HEK293 (cell line): Measurements from ENCODE around the gene MAP1LC3B2.
A peak's percentile ranks its signal among the peaks of the same experiment; 100 is the strongest.

Source experiments
- CTCF ChIA-PET: fragments of 350-600 bp; formaldehyde crosslinking; extraction: SDS; loops from one replicate; lab custom pipeline; 2021; ENCODE audit warnings: antibody characterized with exemption; lab: Yijun Ruan, JAX
- POLR2A ChIA-PET: fragments of 300-600 bp; formaldehyde crosslinking; extraction: SDS; loops from one replicate; lab custom pipeline; 2020; ENCODE audit warnings: antibody characterized with exemption, inconsistent platforms; lab: Yijun Ruan, JAX
- H3K27ac ChIP-seq: fragments of 200-500 bp; sonication (Bioruptor generic); 2 replicates; pipeline ENCODE4 v1.5.1; 2014; ENCODE audit warnings: low read depth, low read length, control low read depth, inconsistent platforms; ENCODE audit errors: extremely low read depth
- H3K36me3 ChIP-seq, 2 experiments: fragments of 200-500 bp in 1 of 2; sonication (Bioruptor generic) in 1 of 2; 1 replicate in 1 of 2; 2 replicates in 1 of 2; pipeline ENCODE4 v1.5.1; 2014 to 2017; ENCODE audit warnings: inconsistent platforms in 2 of 2, low read length in 2 of 2; ENCODE audit not compliant: control insufficient read depth in 2 of 2, insufficient read depth in 1 of 2
- H3K4me1 ChIP-seq: fragments of 200-500 bp; sonication (Bioruptor generic); 2 replicates; pipeline ENCODE4 v1.5.1; 2014; ENCODE audit warnings: mild to moderate bottlenecking, low read length, inconsistent platforms; ENCODE audit not compliant: control insufficient read depth, insufficient read depth
- H3K4me3 ChIP-seq: 2 replicates; pipeline ENCODE4 v1.5.1; 2011; ENCODE audit warnings: low read depth, mild to moderate bottlenecking, control low read depth, low read length, moderate library complexity
- H3K9me3 ChIP-seq: fragments of 200-500 bp; sonication (Bioruptor generic); 2 replicates; pipeline ENCODE4 v1.5.1; 2014; ENCODE audit warnings: low read depth, low read length, inconsistent platforms; ENCODE audit not compliant: control insufficient read depth, insufficient read depth
- ATF2 ChIP-seq: fragments of 450-650 bp; formaldehyde crosslinking; IDR thresholded peaks from 2 replicates; pipeline ENCODE4 v1.5.1; 2016; ENCODE audit warnings: missing biosample characterization, missing genetic modification characterization, low read depth
- ZNF239 ChIP-seq: fragments of 450-650 bp; formaldehyde crosslinking; IDR thresholded peaks from 2 replicates; pipeline ENCODE4 v1.5.1; 2016; ENCODE audit warnings: missing biosample characterization, missing genetic modification characterization
- ZNF274 ChIP-seq, 2 experiments: fragments of 200-500 bp in 1 of 2; fragments of 450-650 bp in 1 of 2; sonication (Bioruptor generic) in 1 of 2; formaldehyde crosslinking in 1 of 2; IDR thresholded peaks; 2 replicates each; pipeline versions ENCODE4 v1.5.1 to v1.6.1; 2014 to 2016; ENCODE audit warnings: borderline replicate concordance in 1 of 2, inconsistent platforms in 1 of 2, low read length in 1 of 2, missing biosample characterization in 1 of 2, missing genetic modification characterization in 1 of 2
- ZNF354C ChIP-seq: fragments of 450-650 bp; formaldehyde crosslinking; IDR thresholded peaks from 2 replicates; pipeline ENCODE4 v1.5.1; 2016; ENCODE audit warnings: missing biosample characterization, missing genetic modification characterization, low read depth, borderline replicate concordance
- ZNF394 ChIP-seq: fragments of 450-650 bp; formaldehyde crosslinking; IDR thresholded peaks from 2 replicates; pipeline ENCODE4 v1.5.1; 2016; ENCODE audit warnings: missing biosample characterization, missing genetic modification characterization, mild to moderate bottlenecking, moderate library complexity, borderline replicate concordance
- ZNF426 ChIP-seq: fragments of 450-650 bp; formaldehyde crosslinking; IDR thresholded peaks from 2 replicates; pipeline ENCODE4 v1.5.1; 2017; ENCODE audit warnings: missing biosample characterization, missing genetic modification characterization, mild to moderate bottlenecking, inconsistent platforms, moderate library complexity
- ZNF510 ChIP-seq: fragments of 450-650 bp; formaldehyde crosslinking; IDR thresholded peaks from 2 replicates; pipeline ENCODE4 v1.5.1; 2018; ENCODE audit warnings: mild to moderate bottlenecking, missing genetic modification characterization, missing biosample characterization; ENCODE audit not compliant: insufficient replicate concordance
- ZNF768 ChIP-seq: fragments of 450-650 bp; formaldehyde crosslinking; IDR thresholded peaks from 2 replicates; pipeline ENCODE4 v1.5.1; 2018; ENCODE audit warnings: missing biosample characterization, mild to moderate bottlenecking, missing genetic modification characterization
- ZNF791 ChIP-seq: fragments of 450-650 bp; formaldehyde crosslinking; IDR thresholded peaks from 2 replicates; pipeline ENCODE4 v1.5.1; 2016; ENCODE audit warnings: missing biosample characterization, missing genetic modification characterization
- TF ChIP-seq, protein P1 (sequence below): fragments of 450-650 bp; formaldehyde crosslinking; conservative IDR thresholded peaks from 2 replicates; pipeline ENCODE4 v1.5.1; 2016; ENCODE audit warnings: low read depth, missing biosample characterization, missing genetic modification characterization
- TF ChIP-seq, protein P2 (sequence below): fragments of 450-650 bp; formaldehyde crosslinking; conservative IDR thresholded peaks from 2 replicates; pipeline ENCODE4 v1.5.1; 2016; ENCODE audit warnings: low read depth, missing biosample characterization, missing genetic modification characterization

The MAP1LC3B2 gene

GRCh38 chr12:116615141-116615861 is 56.1 kb downstream of the MAP1LC3B2 start (continued):
- TF ChIP-seq, protein P1, sequence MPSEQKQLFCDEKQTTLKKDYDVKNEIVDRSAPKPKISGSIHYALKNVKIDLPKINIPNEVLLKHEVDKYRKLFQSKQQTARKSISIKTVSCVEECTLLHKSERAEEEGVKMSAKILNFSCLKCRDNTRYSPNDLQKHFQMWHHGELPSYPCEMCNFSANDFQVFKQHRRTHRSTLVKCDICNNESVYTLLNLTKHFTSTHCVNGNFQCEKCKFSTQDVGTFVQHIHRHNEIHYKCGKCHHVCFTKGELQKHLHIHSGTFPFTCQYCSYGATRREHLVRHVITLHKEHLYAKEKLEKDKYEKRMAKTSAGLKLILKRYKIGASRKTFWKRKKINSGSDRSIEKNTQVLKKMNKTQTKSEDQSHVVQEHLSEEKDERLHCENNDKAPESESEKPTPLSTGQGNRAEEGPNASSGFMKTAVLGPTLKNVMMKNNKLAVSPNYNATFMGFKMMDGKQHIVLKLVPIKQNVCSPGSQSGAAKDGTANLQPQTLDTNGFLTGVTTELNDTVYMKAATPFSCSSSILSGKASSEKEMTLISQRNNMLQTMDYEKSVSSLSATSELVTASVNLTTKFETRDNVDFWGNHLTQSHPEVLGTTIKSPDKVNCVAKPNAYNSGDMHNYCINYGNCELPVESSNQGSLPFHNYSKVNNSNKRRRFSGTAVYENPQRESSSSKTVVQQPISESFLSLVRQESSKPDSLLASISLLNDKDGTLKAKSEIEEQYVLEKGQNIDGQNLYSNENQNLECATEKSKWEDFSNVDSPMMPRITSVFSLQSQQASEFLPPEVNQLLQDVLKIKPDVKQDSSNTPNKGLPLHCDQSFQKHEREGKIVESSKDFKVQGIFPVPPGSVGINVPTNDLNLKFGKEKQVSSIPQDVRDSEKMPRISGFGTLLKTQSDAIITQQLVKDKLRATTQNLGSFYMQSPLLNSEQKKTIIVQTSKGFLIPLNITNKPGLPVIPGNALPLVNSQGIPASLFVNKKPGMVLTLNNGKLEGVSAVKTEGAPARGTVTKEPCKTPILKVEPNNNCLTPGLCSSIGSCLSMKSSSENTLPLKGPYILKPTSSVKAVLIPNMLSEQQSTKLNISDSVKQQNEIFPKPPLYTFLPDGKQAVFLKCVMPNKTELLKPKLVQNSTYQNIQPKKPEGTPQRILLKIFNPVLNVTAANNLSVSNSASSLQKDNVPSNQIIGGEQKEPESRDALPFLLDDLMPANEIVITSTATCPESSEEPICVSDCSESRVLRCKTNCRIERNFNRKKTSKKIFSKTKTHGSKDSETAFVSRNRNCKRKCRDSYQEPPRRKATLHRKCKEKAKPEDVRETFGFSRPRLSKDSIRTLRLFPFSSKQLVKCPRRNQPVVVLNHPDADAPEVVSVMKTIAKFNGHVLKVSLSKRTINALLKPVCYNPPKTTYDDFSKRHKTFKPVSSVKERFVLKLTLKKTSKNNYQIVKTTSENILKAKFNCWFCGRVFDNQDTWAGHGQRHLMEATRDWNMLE (tag by site-specific recombination): peak; percentile 54
- TF ChIP-seq ZNF426: peak; percentile 38
- no peak for TF ChIP-seq ZNF510 (tag by site-specific recombination)
- TF ChIP-seq ZNF394 (tag by site-specific recombination): peak; percentile 49; the same call in 1 of the 2 replicates

- ChIA-PET POLR2A (no interaction called here), CTCF (interaction anchor here (0.6 to 0.7 kb wide), 2 partner anchors 466 to 579 kb away, joined by 3 read pairs; no protein-coding TSS in a partner anchor)
- H3K27ac ChIP-seq: no peak overlapping the region
- H3K4me3 ChIP-seq: no peak overlapping the region
- peak; percentile 53; the same call in 1 of the 2 replicates for TF ChIP-seq ZNF768
- no peak for TF ChIP-seq ZNF274 (IDR thresholded peaks at IDR 0.05; ENCODE audit: low read length)
- no peak for TF ChIP-seq ZNF274 (tag by site-specific recombination; IDR thresholded peaks at IDR 0.05; ENCODE audit: borderline replicate concordance)
- TF ChIP-seq, all 188 proteins: peak for 1
- H3K9me3 ChIP-seq: no peaks in the 10 kb centered on the region
- no peaks in the 10 kb centered on the region for H3K36me3 ChIP-seq
- H3K4me1 ChIP-seq: no peaks in the 10 kb centered on the region
Measured at GRCh38 chr12:116616536-116617248, 57.5 kb downstream of the MAP1LC3B2 start.

DNA sequence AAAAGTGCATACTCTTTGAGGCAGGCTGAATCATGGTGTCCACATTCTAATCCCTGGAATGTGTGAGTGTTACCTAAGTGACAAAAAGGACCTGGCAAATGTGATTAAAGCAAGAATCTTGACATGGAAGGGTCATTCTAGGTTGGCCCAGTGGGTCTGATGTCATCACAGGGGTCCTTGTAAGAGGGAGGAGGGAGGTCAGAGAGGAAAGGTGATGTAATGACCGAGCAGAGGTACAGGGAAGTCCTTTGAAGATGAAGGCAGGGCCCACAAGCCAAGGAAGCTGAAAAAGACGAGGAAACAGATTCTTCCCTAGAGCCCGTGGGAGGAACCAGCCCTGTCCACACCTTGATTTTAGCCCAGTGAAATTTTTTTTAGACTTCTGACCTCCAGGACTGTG is 60.1 kb downstream of the MAP1LC3B2 start:
- Histone ChIP-seq H3K4me1 (no peaks in the 10 kb centered on the region), H3K27ac (no peak overlapping the region), H3K4me3 (no peak overlapping the region), H3K36me3 (no peaks in the 10 kb centered on the region), H3K9me3 (no peaks in the 10 kb centered on the region)
- POLR2A ChIA-PET: no interaction called here
- CTCF ChIA-PET: interaction anchor here (0.6 to 1.0 kb wide), 3 partner anchors 10 to 245 kb away, joined by 3 to 4 read pairs (median 4); no protein-coding TSS in a partner anchor
- TF ChIP-seq ZNF239 (no peak), ZNF791 (tag by site-specific recombination) (no peak), ATF2 (0 out of 2 replicates have a peak, but pooled peaks have one; percentile 48), ZNF354C (tag by site-specific recombination) (no peak)
- TF ChIP-seq, protein P2, sequence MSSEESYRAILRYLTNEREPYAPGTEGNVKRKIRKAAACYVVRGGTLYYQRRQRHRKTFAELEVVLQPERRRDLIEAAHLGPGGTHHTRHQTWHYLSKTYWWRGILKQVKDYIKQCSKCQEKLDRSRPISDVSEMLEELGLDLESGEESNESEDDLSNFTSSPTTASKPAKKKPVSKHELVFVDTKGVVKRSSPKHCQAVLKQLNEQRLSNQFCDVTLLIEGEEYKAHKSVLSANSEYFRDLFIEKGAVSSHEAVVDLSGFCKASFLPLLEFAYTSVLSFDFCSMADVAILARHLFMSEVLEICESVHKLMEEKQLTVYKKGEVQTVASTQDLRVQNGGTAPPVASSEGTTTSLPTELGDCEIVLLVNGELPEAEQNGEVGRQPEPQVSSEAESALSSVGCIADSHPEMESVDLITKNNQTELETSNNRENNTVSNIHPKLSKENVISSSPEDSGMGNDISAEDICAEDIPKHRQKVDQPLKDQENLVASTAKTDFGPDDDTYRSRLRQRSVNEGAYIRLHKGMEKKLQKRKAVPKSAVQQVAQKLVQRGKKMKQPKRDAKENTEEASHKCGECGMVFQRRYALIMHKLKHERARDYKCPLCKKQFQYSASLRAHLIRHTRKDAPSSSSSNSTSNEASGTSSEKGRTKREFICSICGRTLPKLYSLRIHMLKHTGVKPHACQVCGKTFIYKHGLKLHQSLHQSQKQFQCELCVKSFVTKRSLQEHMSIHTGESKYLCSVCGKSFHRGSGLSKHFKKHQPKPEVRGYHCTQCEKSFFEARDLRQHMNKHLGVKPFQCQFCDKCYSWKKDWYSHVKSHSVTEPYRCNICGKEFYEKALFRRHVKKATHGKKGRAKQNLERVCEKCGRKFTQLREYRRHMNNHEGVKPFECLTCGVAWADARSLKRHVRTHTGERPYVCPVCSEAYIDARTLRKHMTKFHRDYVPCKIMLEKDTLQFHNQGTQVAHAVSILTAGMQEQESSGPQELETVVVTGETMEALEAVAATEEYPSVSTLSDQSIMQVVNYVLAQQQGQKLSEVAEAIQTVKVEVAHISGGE (tag by site-specific recombination): no peak
